Epithelial cell of proximal tubule (primary cell): ENCODE results near the gene PRR36. TPM values are rescaled to one million over a fixed set of nuclear protein-coding genes. Genes with fewer than 3 reads are reported as not detected.

Experiments used
- DNase-seq: peaks from one replicate; pipeline ENCODE4 v3.0.0-alpha.2; 2011; ENCODE audit warnings: low read depth
- H3K4me3 ChIP-seq: 2 replicates; pipeline ENCODE4 v1.5.1; 2011; ENCODE audit warnings: low read depth, mild to moderate bottlenecking, low read length
- total RNA-seq: library from RNA; depleted of rRNA; stranded (reverse); fragments of >200 nt; gene quantifications from 2 replicates; pipeline ENCODE4 v1.2.3, GENCODE V29; 2015
- TF ChIP-seq, protein P1 (sequence below): conservative IDR thresholded peaks from 2 replicates; pipeline ENCODE4 v1.5.1; 2012; ENCODE audit warnings: low read depth, mild to moderate bottlenecking, low read length

Gene PRR36
- total RNA-seq, 1 donor from 2014 or later = 0.81 TPM

DNA sequence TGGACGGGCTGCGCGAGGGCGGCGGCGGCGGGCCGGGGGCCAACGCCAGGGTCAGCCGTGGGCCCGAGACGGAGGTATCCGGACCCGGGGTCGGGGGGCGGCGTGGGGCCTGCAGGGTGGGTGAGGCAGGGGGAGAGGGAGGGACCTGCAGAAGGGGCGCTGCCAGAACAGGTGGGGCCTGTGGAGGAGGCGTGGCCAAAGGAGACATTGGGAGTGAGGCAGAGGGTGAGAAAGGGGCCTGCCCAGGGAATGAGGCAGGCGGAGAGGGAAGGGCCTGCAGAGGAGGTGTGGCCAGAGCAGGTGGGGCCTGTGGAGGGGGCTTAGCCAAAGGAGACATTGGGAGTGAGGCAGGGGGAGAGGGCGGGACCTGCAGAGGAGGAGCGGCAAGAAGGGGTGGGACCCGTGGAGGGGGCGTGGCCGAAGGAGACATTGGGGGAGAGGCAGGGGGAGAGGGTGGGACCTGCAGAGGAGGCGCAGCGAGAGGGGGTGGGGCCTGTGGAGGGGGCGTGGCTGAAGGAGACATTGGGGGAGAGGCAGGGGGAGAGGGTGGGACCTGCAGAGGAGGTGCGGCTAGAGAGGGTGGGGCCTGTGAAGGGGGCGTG, 4.2 kb downstream of the PRR36 start:
- TF ChIP-seq, protein P1, sequence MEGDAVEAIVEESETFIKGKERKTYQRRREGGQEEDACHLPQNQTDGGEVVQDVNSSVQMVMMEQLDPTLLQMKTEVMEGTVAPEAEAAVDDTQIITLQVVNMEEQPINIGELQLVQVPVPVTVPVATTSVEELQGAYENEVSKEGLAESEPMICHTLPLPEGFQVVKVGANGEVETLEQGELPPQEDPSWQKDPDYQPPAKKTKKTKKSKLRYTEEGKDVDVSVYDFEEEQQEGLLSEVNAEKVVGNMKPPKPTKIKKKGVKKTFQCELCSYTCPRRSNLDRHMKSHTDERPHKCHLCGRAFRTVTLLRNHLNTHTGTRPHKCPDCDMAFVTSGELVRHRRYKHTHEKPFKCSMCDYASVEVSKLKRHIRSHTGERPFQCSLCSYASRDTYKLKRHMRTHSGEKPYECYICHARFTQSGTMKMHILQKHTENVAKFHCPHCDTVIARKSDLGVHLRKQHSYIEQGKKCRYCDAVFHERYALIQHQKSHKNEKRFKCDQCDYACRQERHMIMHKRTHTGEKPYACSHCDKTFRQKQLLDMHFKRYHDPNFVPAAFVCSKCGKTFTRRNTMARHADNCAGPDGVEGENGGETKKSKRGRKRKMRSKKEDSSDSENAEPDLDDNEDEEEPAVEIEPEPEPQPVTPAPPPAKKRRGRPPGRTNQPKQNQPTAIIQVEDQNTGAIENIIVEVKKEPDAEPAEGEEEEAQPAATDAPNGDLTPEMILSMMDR = no peak
- DNase-seq = no peak
- no peak overlapping the region for H3K4me3 ChIP-seq

DNA sequence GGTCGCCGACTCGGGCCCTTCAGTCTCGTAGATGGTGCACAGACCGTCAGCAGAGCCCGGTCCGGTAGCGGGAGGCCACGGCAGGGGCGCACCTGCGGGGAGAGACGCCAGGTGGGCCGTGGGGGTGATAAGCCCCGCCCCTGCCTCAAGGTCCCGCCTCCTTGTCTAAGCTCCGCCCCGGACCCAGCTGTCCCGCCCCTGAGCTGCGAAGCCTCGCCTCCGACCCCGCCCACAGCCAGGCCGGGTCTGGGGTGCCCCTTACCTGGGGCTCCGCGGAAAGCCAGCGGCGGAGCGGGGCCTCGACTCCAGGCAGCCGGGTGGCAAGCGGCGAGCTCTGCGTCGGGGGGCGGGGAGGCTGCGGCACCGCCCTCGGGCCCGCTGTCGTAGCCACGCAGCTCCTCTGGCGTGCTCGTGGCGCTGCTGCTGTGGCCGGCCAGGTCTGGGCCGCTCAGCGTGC, 4.7 kb downstream of the PRR36 start:
- DNase-seq = no peak
- TF ChIP-seq, protein P1 = no peak
- H3K4me3 ChIP-seq = peak overlapping the region; percentile 37

DNA sequence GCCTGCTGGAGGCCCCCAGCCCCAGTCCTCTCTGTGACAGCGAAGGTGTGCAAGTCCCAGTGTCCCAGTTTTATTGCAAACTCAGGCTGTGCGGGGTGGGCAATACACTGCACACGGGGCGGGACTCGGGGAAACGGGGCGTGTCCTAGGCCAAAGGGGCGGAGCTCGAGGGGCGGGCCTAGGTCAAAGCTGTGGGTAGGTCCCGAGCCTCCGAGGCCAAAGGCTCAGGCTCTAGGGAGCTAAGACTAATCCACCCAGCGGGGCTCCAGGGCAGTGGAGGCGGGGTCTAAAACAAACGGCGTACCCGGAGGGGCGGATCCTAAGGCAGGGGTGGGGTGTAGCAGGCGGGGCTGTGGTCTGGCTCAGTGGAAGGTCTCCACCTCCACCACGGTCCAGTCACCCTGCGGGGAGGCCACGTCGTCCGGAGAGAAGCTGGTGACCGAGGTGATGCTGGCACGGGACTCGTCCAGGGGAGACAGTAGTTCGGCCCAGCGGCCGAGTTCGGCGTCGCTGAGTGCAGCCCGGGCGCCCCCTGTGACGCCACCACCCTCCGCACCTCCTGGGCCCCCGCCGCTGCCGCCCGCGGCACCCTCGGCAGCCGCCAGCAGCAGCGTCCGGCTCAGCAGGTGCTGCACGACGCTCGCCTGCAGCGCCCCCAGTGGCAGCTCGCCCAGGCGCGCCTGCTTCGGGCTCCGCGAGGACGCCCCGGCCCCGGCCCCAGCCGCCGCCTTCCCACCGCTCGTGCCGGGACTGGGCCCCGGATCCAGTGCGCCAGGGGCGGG, 5.3 kb downstream of the PRR36 start:
- H3K4me3 ChIP-seq = peak overlapping the region; percentile 48
- no peak for DNase-seq
- TF ChIP-seq, protein P1 = peak; percentile 59

DNA sequence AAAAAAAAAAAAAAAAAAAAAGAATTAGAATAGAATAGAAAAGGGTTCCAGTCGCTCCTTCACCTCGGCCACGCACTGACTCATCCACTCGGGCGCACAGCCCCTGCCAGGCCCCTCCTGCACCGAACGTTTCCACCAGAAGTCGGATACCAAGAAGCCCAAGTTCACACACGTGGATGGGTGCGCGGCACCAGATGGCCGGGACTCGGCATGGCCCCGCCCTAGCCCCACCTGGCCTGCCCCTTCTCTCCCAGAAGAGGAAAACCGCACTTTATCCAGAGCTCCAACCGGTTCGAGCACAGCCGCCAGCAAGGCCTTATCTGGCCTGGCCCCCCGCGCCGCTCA, 5.9 kb downstream of the PRR36 start:
- TF ChIP-seq, protein P1 = no peak
- no peak for DNase-seq
- no peak overlapping the region for H3K4me3 ChIP-seq

DNA sequence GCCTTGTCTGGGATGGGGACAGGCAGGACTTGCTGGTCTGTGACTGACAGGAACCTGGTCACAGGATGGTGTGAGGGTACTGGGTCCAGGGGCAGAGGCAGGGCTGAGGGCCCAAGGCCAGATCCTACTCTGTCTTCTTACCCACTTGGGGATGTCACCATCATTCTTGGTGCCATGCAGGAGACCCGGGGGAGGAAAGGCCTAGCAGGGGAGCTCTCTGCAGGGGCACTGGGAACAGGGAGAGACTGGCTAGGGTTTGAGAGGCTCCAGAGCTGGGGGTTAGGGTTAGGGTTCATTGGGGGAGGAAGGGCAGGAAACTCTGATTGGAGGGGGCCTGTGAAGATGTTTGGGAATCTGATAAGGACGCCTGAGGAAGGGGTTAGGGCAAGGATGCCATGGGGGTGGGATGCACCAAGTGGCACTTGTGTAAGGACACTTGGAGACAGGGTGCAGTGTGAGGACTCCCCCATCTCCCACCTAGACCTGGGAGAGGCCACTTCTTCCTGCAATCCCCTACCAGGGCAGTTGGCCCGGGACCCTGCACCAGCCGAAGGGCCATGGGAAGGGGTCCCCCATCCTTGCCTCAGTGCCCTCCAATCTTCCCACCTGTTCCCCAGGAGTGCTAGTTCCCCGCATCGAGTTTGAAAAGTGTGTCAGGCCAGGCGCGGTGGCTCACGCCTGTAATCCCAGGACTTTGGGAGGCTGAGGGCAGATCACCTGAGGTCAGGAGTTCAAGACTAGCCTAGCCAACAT, 6.9 kb downstream of the PRR36 start:
- no peak for DNase-seq
- H3K4me3 ChIP-seq = no peak overlapping the region
- TF ChIP-seq, protein P1 = no peak

DNA sequence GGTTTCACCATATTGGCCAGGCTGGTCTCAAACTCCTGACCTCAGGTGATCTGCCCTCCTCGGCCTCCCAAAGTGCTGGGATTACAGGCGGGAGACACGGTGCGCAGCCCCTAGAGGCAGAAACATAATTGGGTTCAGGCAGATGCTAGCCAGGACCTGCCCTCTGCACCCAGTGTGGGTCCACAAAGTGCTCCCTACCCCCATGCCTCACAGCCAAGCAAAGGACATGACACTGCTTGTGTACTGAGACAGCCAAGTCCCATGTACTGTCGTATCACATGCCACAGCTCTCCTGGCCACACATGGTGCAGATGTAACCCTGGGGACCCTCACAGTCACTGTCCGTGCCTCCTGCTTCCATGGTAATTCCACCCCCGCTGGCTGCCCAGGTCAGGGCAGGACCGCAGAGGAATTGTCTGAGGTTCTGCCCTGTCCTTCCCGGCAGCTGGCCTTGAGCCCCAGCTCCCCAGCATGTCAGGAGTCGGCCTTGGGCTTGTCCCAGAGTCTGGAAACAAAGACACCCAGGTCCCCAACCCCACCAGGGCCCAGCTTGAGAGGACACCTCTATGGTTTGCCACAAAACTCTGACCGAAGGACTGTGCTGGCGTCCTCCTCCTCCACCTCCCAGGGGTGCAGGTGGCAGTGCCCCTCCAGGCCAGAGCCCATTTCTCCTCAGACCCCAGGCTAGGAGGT, 7.6 kb downstream of the PRR36 start:
- no peak overlapping the region for H3K4me3 ChIP-seq
- TF ChIP-seq, protein P1 = no peak
- DNase-seq = no peak
